Thyroid gland (tissue), 4 donors: ENCODE measurements around the gene ZBTB7A.

Source experiments
- CTCF ChIP-seq, 6 experiments: fragments of 200-600 bp in 3 of 6; fragments of 450-650 bp in 3 of 6; sonication (generic) in 3 of 6; IDR thresholded peaks; one replicate each; pipeline ENCODE4 v1.5.1; 2016 to 2019; ENCODE audit warnings: antibody characterized with exemption in 6 of 6, mild to moderate bottlenecking in 2 of 6, inconsistent platforms in 1 of 6, moderate library complexity in 1 of 6
- POLR2A ChIP-seq, 2 donors: fragments of 450-650 bp; IDR thresholded peaks; one replicate each; pipeline ENCODE4 v1.6.1; 2017; ENCODE audit warnings: antibody characterized with exemption in 2 of 2, mild to moderate bottlenecking in 2 of 2, moderate library complexity in 1 of 2

GRCh38 chr19:4077800-4078684, 11.3 kb upstream of the ZBTB7A start:
- TF ChIP-seq CTCF (IDR thresholded peaks at IDR 0.05): no peak
- peak in 1 of 2 donors; percentile 15 for TF ChIP-seq POLR2A (IDR thresholded peaks at IDR 0.05)
